Neural crest cell (in vitro differentiated cells): ENCODE data around the gene RHEB. TPM values are rescaled to one million over a fixed set of nuclear protein-coding genes. Genes with fewer than 3 reads are reported as not detected.

Source experiments
- DNase-seq: peaks from one replicate; pipeline ENCODE4 v3.0.0; 2021; ENCODE audit warnings: low read depth, mixed read lengths, low spot score
- H3K27ac Mint-ChIP-seq: one replicate; pipeline ENCODE4 v1.8.0; 2021; ENCODE audit warnings: mild to moderate bottlenecking, mixed read lengths; ENCODE audit not compliant: unreplicated experiment
- H3K27me3 Mint-ChIP-seq: 2 replicates; pipeline ENCODE4 v1.8.0; 2021; ENCODE audit warnings: low read depth, mild to moderate bottlenecking, mixed read lengths
- H3K36me3 Mint-ChIP-seq: 2 replicates; pipeline ENCODE4 v1.8.0; 2021; ENCODE audit warnings: low read depth, mild to moderate bottlenecking, mixed read lengths
- H3K4me1 Mint-ChIP-seq: 2 replicates; pipeline ENCODE4 v1.8.0; 2021; ENCODE audit warnings: mixed read lengths
- H3K4me3 Mint-ChIP-seq: one replicate; pipeline ENCODE4 v1.8.0; 2021; ENCODE audit warnings: mild to moderate bottlenecking, mixed read lengths
- H3K9me3 Mint-ChIP-seq: 2 replicates; pipeline ENCODE4 v1.8.0; 2021; ENCODE audit warnings: mixed read lengths
- CTCF ChIP-seq: fragments of 200-600 bp; sonication (generic); conservative IDR thresholded peaks from 2 replicates; pipeline ENCODE4 v1.5.0; 2021; ENCODE audit warnings: antibody characterized with exemption, mild to moderate bottlenecking
- total RNA-seq: library from RNA; stranded (reverse); gene quantifications from 2 replicates; pipeline ENCODE4 v1.2.1, GENCODE V29; 2021

RHEB gene
- total RNA-seq, 1 donor from 2014 or later, result 92.9 TPM

GRCh38 chr7:151550656-151551286 is 31.1 kb upstream of the RHEB start:
- Mint-ChIP-seq H3K36me3 (no peaks in the 10 kb centered on the region), H3K27ac (no peak overlapping the region), H3K4me3 (no peak overlapping the region), H3K9me3 (no peaks in the 10 kb centered on the region), H3K27me3 (peaks cover 3% of the 10 kb centered on the region), H3K4me1 (no peaks in the 10 kb centered on the region)
- TF ChIP-seq CTCF, result no peak
- no peak for DNase-seq

GRCh38 chr7:151549644-151550043 is 29.9 kb upstream of the RHEB start:
- Mint-ChIP-seq H3K4me1 (no peaks in the 10 kb centered on the region), H3K27ac (no peak overlapping the region), H3K4me3 (no peak overlapping the region), H3K36me3 (no peaks in the 10 kb centered on the region), H3K9me3 (no peaks in the 10 kb centered on the region), H3K27me3 (peaks cover 5% of the 10 kb centered on the region)
- no peak for TF ChIP-seq CTCF
- no peak for DNase-seq

- Mint-ChIP-seq H3K4me1 (no peaks in the 10 kb centered on the region), H3K9me3 (no peaks in the 10 kb centered on the region), H3K27me3 (peaks cover 5% of the 10 kb centered on the region), H3K27ac (no peak overlapping the region), H3K4me3 (no peak overlapping the region), H3K36me3 (no peaks in the 10 kb centered on the region)
- no peak for DNase-seq
- no peak for TF ChIP-seq CTCF
Observed at GRCh38 chr7:151549083-151549482, 29.4 kb upstream of the RHEB start.

- peaks cover 5% of the 10 kb centered on the region for H3K27me3 Mint-ChIP-seq
Observed at GRCh38 chr7:151544183-151544582, 24.5 kb upstream of the RHEB start.

GRCh38 chr7:151542606-151543130 is 23.0 kb upstream of the RHEB start:
- peaks cover 27% of the 10 kb centered on the region for H3K4me1 Mint-ChIP-seq
- no peaks in the 10 kb centered on the region for H3K36me3 Mint-ChIP-seq
- no peak for DNase-seq
- no peak for TF ChIP-seq CTCF
- peaks cover 5% of the 10 kb centered on the region for H3K27me3 Mint-ChIP-seq
- no peak overlapping the region for H3K27ac Mint-ChIP-seq
- H3K4me3 Mint-ChIP-seq, result no peak overlapping the region
- H3K9me3 Mint-ChIP-seq, result no peaks in the 10 kb centered on the region

More at GRCh38 chr7:151544183-151544582, 24.5 kb upstream of the RHEB start:
- Mint-ChIP-seq H3K36me3 (no peaks in the 10 kb centered on the region), H3K4me1 (peaks cover 12% of the 10 kb centered on the region), H3K9me3 (no peaks in the 10 kb centered on the region), H3K27ac (no peak overlapping the region), H3K4me3 (no peak overlapping the region)
- DNase-seq, result no peak
- TF ChIP-seq CTCF, result no peak
